ENCODE measurements around the gene SYTL1. TPM values are rescaled to one million over a fixed set of nuclear protein-coding genes. Genes with fewer than 3 reads are reported as not detected.
"Not testable (repeated sequence)": the region's sequence is repeated elsewhere in the genome, so short reads cannot be mapped to it uniquely, and the experiment has no call there.

Gene SYTL1
- total RNA-seq, 1 donor from 2014 or later, result 0.13 TPM

DNA sequence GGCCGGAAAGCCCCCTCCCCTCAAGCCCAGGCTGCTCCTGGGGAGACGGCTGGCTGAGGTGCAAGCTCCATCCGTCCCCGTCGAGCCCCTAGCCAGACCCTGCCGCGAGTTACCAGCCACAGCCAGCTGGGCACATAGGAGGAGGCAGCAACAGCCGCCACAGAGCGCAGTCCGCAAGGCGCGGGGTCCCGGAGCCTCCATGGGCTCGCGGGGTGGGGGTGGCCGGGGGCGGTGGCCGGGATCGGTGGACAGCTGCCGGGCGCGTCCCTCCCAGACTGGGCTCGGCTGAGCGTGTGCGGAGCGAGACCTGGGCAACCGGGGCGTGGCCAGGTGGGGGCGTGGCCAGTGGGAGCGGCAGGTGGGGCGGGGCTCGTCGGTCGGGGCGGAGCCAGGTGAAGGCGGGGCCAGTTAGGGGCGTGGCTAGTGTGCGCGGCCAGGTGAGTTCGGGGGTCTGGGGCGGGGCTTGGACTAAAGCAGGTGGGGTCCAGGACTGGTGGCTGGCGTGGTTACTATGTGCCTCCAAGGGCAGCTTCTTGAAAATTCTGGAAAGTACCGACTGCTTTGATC lies 41.3 kb downstream of the SYTL1 start, which contains the start of gene CD164L2:
Gene CD164L2, minus strand, starts transcription at position 295 of the 567 bp plus-strand sequence. Its CDS starts 94 bp downstream, at position 201.
- no peak for DNase-seq (ENCODE audit: low read depth in 2 of 2)

DNA sequence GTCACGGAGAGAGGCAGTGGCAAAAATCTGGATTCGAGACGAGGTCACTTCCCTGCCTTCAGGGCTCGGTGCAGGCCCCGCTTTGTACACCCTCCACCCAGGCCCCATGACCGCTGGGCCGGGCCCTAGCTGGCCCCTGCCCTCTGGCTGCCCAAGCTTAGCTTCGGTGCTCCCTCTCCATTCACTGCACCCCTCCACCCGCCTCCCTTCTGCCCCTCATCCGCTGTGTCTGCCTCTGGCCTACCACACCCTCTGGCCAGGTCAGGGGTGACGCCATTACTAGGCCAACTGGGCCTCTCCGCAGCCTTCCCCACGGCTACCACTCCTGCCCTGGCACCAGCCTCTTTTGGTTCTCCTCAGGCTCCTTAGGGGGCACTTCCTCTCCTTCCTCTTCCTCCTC lies 41.8 kb downstream of the SYTL1 start:
- no peak for DNase-seq (ENCODE audit: low read depth in 2 of 2)

DNA sequence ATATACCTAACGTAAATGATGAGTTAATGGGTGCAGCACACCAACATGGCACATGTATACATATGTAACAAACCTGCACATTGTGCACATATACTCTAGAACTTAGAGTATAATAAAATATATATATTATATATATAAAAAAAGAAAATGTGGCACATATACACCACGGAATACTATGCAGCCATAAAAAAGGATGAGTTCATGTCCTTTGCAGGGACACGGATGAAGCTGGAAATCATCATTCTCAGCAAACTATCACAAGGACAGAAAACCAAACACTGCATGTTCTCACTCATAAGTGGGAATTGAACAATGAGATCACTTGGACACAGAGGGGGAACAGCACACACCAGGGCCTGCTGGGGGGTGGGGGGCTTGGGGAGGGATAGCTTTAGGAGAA lies 43.0 kb downstream of the SYTL1 start:
- not testable (repeated sequence) for DNase-seq (ENCODE audit: low read depth in 2 of 2)

DNA sequence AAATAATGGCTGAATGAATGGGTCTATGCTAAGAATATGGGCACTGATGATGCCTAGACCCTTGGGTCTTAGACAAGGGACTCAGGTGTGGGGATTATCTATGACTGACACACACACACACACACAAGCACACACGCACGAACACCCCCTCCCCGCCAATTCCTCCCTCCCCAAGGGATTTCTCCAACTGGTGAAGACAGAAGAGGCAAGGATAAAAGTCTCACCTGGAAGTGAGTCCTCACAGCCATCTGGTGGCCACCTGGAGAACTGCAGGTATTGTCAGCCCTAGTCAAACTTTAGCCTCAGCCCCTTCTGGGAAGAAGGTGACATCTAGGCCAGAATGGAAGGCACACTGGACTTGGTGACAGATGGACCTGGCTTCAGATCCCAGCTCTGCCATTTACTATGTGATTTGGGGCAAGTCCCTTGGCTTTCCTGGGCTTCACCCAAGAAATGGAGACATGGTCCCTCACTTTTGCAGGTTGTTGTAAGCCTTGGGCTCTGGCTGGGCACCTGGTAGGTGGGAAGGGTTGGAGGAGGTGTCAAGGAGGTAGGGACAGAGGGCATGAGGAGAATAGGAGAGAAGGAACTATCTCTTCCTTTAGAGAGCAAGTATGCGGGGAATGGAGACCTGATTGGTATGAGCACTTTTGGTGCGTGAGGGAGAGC lies 46.6 kb downstream of the SYTL1 start:
- peak in 1 of 2 donors; percentile 55 for DNase-seq (ENCODE audit: low read depth in 2 of 2)

DNA sequence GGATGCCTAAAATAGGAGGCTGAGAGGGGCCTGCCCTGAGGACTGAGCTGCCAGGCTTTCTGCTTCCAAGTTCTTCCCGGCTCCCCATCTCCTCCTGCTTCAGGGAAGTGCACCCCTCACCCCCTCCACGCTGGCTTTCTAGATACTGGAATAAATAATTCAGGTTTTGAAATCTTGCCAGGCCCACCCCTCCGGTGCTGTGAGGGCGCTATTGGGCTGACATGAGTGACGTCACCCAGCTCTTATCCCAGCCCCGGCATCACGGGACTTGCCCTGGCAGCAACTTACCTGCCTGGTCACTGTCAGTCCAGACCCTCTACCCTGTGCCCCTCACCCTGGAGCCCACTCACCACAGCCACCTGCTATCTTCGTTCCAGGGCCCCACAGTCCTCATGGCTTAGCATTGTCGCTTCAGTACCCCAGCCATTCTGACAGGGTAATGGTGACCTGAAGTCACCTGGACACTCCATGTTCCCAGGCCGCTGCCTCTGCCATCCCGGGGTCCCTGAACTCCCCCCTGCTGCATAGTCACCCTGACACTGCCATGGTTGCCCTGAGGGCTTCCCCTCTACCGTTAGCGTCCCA lies 49.8 kb downstream of the SYTL1 start:
- peak; percentile 66 to 85 for DNase-seq (ENCODE audit: low read depth in 2 of 2)

DNA sequence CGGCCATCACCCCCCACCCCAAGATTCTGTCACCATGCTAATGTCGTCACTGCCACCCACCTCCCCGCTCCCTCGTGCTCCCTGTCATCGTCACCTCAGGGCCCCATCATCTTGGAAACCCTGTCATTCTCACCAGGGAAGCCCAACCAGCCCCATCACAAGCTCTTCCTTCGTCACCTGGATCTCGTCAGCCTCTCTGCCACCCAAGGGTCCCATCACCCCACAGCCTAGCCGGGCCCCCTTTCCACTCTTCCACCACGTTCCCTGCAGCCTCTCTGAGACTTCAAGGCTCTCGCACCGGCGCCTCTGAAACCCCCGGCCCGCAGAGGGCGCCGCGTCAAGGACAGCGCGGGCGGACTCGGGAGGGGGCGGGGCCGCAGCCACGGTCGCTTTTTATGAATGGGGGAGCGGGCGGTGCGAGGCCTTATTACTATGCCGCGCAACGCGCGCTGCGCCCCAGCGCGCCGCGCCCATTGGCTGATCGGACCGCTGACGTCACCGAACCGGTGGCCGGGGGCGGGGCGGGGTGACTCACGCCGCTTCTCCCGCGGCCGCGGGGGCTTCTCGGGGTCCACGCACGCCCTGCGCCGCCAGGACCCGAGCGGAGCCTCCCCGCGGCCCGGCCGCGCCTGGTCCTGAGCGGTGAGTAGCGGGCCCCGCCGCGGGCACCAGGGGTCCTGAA lies 50.4 kb downstream of the SYTL1 start, which contains the start of gene GPR3:
Gene GPR3, plus strand, starts transcription at position 527 of the 682 bp plus-strand sequence. CDS start 1,177 bp downstream, outside the sequence.
- peak; percentile 78 to 95 for DNase-seq (ENCODE audit: low read depth in 2 of 2)

DNA sequence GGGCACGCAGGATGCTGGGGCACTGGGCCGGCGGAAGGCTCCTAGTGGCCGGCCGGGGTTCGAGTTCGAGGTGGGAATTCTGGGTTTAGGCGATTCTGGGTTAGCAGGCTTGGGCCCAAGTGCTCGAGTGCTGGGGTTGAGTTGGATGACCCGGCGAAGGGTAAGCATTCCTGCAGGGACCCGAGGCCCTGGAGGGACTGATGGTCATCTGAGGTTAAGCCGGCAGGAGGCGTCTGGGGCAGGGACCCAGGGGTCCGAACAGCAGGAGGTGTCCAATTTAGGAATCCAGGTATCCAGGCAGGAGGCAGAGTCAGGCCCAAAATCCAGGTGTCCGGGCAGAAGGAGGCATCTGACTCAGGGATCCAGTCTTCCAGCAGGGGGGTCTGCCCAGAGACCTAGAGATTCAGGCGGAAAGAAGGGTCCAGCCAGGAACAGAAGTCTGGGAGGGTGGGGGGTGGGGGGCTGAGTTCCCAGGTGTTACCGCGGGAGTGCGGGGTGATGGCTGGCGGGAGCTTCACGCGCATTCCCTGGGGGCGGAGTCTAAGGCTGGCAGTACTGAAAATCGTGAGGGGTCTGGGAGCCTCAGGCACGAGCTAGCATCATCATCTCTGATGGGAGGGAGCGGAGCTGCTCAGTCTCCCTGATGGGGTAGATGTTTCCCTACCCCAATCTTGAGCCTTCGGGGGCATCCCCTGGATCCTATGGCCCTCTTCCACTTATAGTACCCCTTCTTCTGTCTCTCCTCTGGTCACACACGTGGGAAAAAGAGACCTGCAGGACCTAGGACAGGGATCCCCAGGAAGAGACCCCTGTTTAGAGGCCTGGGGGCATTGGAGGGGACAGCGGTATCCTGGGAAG lies 51.2 kb downstream of the SYTL1 start:
- no peak for DNase-seq (ENCODE audit: low read depth in 2 of 2)

DNA sequence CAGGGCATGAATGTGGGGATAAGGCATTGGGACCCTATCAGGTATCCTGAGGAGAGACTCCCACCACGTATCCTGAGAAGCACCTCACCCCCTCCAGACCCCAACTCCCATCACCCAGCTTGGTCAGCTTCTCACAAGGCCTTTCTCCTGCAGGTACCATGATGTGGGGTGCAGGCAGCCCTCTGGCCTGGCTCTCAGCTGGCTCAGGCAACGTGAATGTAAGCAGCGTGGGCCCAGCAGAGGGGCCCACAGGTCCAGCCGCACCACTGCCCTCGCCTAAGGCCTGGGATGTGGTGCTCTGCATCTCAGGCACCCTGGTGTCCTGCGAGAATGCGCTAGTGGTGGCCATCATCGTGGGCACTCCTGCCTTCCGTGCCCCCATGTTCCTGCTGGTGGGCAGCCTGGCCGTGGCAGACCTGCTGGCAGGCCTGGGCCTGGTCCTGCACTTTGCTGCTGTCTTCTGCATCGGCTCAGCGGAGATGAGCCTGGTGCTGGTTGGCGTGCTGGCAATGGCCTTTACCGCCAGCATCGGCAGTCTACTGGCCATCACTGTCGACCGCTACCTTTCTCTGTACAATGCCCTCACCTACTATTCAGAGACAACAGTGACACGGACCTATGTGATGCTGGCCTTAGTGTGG lies 51.9 kb downstream of the SYTL1 start:
- no peak for DNase-seq (ENCODE audit: low read depth in 2 of 2)

DNA sequence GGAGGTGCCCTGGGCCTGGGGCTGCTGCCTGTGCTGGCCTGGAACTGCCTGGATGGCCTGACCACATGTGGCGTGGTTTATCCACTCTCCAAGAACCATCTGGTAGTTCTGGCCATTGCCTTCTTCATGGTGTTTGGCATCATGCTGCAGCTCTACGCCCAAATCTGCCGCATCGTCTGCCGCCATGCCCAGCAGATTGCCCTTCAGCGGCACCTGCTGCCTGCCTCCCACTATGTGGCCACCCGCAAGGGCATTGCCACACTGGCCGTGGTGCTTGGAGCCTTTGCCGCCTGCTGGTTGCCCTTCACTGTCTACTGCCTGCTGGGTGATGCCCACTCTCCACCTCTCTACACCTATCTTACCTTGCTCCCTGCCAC lies 52.4 kb downstream of the SYTL1 start:
- DNase-seq (ENCODE audit: low read depth in 2 of 2), result no peak

DNA sequence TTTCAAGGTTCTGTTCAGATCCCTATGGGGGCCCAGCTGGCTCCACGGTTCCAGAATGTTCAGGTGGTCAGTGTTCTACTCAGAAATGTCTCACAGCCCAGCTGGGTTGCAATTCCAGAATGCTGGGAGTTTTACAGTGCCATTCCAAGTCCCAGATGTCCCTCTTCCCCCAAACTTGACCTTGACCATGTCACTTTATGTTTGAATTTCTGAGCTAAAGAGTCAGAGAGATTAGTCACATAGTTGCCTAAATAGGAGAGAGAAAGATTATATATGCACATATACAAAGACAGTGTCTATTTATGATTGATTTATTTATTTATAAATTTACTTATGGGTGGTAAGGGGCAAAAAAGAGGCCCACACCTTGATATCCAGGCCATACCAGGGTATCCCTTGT lies 53.1 kb downstream of the SYTL1 start:
- DNase-seq (ENCODE audit: low read depth in 2 of 2), result no peak

DNA sequence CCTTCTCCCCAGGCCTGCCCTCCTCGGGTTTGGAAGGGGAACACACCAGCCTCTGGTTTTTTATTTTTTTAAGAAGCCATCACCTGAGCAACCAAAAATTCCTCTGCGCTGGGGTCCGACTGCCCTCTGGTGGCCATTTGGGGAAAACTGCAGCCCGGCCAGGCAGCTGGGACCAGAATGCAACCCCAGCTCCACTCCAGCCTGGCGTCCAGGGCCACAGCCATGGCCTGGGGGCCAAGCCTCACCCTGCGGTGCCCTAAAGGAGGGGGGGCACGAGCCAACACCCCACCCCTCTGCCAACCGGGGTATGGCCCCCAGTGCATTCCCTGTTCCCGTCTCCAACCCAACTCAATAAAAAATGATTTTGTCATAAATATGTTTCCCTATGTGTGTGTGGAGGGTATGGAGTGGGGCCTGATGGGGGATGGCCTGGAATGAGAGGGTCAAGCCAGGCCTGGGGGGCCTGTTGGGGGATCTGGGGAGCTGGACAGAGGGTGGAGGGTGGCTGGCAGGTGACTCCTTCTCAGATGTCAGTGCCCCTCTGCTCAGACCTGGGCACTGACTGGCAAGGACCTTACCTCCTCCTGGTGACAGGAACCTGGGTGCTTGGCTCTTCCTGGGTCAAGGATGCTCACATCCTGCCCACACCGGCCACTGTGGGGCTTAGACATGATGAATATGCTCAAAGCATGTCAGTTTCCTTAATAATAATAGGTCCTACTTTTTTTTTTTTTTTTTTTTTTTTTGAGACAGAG lies 53.8 kb downstream of the SYTL1 start:
- DNase-seq (ENCODE audit: low read depth in 2 of 2), result peak; percentile 32 to 53

DNA sequence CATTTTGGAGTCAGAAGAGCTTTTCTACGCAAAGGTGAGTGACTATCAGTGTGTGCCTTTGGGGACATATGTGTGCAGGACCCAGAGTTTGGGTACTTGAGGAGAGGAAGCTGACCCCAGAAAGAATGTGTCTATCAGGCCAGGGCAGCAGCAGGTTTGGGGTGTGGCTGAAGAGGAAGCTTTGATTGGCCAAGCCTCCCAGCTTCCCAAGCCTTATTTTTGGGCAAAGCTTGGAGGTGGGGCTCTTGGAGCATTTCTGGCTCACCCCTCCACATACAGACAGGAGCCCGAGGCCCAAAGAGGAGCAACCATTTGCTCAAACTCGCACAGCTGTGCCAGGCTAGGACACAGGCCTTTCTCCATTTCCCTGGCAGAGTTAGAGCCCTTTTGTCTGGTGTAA lies 55.3 kb downstream of the SYTL1 start:
- DNase-seq (ENCODE audit: low read depth in 2 of 2), result no peak

DNA sequence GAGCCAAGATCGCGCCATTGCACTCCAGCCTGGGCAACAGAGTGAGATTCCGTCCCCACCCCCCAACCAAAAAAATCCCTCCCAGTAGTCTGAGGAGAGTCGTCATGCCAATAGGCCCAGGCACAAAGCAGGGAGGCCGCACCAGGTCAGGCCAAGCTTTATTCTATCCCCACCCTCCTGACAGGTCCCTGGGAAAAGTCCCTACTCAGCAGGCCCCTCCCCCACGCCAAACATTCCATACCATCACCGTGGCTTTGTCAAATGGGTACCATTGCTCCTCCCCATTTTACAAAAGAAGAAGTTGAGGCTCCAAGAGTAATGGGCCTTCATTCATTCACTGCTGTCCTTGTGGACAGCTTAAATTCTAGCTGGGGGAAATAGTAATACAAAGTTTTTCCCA lies 55.9 kb downstream of the SYTL1 start:
- no peak for DNase-seq (ENCODE audit: low read depth in 2 of 2)

DNA sequence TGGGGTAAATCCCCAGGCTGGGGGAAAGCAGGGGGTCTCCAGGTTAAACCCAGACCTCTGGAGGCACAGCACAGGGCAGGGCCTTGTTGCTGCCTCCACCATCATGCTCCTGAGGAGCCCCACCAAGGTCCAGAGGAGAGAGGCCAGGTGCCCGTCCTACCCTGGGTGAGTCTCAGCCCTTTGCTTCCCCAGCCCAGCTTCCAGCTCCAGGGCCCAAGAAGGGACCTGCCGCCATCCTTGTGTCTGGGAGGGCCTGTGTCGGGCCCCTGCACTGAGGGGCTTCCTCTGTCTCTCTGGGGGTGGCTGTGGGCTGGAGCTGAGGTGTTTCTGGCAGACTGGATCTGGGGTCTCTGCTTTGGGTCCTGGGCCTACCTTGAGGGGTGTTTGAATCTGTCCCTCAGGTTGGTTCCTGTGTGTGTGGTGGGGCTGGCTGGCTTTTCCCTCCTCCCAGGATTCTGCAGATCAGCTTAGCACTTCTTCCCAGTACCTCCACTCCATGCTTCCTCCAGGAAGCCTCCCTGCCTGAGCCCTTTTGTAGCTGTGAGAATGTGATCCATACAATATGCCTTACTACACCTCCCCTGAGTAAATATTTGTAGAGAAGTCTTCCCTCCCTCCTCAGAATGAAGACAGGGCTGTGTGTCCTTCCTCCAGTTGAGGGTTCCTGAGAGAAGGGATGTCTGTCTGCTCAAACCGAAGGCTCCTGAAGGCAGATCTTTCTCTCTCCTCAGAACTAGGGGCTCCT lies 56.8 kb downstream of the SYTL1 start:
- DNase-seq (ENCODE audit: low read depth in 2 of 2), result no peak

DNA sequence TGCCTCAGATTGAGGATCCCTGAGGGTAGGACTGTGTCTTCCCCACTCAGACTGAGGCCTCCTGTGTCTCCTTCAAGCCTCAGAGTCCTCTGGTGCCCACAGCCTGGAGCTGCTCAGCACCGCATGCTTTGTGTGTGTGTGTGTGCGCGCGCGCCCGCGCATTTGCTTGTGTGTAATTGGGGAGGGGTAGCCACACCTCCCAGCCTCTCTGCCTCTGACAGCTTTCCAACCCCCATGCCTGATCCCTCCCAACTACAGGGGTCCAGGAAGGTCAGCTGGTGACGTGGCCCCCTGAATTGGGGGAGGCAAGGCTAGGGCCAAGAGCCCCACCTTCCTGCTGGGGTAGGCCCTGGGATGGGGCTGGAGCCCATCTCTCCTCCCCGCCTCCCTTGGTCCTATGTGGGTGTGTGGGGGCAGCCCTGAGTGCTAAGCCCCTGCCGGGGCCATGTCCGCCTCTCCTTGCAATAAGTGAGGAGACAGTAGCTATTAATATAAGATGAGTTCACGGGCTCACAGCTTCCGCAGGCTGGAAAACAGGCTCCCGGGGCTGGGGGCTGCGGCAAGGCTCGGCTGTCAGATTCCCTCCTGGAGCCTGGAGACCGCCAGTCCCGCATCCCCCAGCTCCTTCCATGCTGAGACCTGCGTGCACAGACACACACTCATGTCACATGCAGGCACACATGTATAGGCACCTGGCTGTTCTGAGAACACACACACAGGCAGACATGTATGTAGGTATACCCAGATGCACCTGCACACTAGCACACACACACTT lies 57.6 kb downstream of the SYTL1 start:
- DNase-seq (ENCODE audit: low read depth in 2 of 2), result no peak

DNA sequence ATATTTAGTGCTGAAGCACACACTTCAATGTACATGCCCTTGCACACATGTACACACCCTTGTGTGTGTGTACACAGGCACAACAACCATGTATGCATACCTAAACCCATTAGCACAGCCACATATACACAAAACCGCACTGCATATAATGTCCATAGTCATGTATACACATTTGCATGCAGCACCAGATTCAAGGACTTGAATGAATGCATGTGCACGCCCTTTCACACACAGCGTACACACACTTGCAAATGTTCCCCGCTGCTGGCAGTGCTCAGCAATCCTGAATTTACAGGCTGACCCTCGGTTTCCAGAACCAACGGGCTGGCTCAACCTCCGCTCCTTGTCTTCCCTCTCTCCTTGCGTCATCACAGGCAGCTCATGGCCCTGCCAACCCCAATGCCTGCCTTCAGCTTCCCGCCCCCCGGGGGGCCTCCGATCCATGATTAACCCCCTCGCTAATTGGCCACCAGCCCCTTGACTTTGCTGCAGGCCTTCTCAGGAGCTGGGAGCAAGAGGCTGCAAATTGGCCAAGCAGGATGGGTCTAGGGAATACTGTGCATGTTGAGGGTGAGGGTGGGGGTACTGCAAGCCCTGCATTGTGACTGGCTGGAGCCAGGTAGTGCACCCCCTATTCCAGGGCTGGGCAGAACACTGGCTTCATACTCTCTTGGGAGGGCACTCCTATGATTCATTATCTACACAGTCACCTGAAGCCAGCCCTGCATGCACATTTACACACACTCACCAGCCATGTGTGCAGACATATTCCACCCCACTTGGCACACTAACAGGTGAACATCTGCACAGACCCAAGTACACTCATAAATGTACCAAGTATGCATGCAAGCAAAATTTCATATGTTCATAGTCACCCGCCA lies 58.5 kb downstream of the SYTL1 start:
- no peak for DNase-seq (ENCODE audit: low read depth in 2 of 2)

DNA sequence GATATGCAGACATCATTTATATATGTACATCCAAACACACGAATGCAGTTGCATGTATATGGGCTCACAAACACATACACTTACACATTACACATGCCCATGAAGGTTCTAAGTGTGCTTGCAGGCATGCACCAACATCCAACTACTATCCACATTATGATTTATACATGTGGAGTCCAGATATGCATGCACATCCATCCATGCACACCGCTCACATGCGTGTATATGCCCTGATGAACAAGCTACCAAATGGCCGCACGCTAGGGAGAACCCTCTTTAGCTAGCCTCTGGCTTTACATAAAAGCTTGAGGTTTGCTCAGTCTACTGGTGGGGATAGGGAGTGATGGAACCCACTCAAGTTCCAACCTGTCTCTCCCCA lies 59.1 kb downstream of the SYTL1 start:
- DNase-seq (ENCODE audit: low read depth in 2 of 2), result no peak

DNA sequence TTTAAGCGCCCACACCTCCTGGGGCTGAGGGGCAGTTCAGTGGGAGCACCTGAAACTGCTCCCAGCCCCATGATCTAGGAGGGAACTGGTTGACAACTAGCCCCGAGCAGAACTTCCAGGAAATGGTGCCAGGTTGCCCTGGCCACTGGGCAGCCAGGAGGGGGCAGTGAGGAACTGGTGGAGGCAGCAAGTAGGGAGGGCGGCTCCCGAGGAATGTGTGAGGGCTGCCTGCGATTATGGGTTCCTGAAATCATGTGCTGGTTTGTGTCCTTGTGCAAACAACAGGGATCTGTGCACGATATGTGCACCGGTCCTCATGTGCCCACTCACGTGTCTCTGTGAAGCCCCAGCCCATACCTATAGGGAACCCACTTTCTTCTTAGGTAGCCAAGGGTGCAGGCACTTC lies 60.5 kb downstream of the SYTL1 start:
- DNase-seq (ENCODE audit: low read depth in 2 of 2), result peak; percentile 45 to 75

Data from dermis microvascular lymphatic vessel endothelial cell (primary cell).